ENCODE measurements around the gene LAMA1.

Gene LAMA1

DNA sequence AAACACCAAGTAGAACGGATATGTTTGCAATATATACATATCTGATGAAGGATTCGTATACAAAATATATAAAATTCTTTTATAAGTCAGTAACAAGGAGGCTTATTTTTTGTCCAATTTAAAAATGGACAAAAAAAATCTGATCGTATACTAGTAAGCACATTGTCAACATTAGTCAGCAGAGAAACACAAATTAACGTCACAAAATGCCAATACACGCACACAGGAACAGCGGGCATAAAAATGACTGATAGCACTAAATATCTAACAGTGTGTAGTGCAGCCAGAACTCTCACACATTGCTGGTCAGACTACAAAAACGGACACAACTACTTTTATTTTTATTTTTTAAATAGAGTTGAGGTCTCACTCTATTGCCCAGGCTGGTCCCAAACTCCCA lies 69.5 kb downstream of the LAMA1 start:
- DNase-seq, result no peak

GRCh38 chr18:7047336-7047735 lies 70.3 kb downstream of the LAMA1 start:
- DNase-seq, result no peak

DNA sequence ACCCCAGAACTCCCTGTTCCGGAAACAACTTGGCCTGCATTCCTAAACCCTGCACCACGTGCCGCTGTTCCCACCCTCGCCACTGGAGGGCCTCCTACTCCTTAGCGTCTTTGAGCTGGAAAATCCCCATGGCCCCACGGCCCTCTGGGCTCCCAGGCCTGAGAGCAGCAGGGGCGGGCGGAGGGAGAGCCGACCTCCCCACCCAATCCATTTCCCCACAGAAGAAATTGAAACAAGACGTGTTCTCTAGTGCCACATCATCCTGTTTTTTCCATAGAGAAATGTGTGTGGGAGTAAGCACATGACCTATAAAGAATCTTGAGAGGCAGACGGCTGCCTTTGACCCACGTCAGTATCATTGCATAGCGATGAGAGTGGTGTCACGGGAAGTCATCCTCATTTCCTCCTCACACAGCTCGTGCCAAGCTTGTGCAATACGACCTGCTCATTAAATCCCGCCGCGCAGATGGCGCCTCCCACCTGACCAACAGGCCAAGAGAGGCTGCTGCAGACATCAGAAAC lies 79.2 kb downstream of the LAMA1 start:
- no peak for DNase-seq

DNA sequence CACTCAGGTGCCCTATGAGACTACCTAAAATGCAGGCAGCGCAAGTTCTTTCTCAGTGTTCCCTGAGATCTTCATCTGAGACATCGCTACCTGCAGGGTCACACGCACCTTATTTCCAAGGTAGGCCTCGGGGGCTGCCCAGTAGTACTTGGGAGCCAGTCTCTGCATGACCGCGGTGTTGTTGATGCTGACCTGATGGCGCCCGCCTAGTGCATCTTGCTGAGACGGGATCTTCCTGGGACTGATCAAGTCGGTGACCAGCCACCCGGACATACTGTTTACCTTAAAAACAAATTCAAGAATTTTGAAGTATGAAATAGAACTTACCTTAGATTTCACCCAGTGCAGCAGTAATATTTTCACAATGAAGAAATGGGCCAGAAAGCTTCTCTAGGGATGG lies 80.1 kb downstream of the LAMA1 start:
- no peak for DNase-seq

DNA sequence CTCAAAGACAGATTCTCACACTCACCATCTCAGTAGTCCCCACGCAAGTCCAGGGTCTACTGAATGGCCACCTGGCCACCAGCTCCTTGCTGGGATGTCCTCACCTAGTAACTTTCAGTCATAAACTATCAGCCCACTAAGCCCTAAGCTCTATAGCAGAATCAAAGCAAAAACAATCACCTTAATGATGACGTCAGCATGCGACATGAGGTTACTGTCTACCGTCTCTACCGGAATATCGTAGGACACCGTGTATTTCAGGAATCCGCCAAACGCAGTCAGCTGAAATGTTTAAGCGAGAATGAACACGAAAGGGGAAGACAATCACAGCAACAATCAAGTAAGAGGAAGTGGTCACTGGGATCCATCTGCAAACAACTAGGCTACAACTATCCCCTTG lies 81.8 kb downstream of the LAMA1 start:
- DNase-seq, result no peak

GRCh38 chr18:7034924-7035323 lies 82.7 kb downstream of the LAMA1 start:
- DNase-seq, result no peak

DNA sequence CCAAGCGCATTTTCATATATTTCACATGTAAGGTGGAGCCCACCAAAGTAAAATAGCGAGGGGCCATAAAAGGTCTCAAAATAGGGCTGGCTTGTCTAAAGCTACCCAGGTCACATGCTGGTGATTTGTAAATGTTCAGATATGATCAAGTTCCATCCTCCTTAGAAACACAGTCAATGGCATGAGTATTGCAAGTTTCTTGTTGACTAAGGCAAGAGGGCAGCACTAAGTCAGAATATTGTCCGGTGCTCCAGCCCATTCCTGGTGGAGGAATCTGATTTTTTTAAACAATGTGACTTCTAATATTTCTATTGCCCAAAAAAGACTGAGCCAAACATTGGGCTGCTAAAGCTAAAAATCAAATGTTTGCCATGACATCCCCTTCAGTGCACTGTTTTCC lies 85.1 kb downstream of the LAMA1 start:
- DNase-seq, result no peak

GRCh38 chr18:7028625-7029024 lies 89.0 kb downstream of the LAMA1 start:
- no peak for DNase-seq

DNA sequence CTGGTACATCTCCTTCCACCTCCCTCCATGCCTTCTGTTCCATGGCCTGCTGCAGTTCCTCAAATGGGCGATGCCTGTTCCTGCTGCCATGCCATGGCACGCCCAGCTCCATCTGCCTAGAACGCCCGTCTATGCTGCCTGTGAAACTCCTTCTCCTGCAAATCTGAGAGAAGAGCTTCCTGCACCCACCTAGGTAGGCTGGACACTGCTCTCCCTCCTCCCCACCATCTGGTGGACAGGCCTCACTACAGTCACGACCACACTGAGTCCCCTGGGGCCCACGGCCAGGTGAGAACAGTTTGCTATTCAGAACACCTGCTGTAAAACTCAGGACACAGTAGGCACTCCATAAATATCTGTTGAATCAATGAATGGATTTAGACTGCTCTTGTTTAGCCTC lies 92.4 kb downstream of the LAMA1 start:
- no peak for DNase-seq

DNA sequence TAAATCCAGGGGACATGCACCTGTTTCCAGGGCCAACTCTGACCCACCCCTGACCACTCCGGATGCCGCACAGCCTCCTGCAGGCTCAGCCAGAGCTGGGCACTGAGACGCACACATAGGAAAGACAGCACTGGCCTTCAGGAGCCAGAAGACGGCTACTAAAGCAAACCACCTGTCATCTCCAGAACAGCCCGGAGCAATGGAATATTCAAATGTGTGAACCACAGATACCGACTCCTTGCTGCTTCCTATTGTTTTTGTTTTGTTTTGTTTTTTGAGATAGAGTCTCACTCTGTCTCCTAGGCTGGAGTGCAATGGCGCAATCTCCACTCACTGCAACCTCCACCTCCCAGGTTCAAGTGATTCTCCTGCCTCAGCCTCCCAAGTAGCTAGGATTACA lies 94.0 kb downstream of the LAMA1 start:
- DNase-seq, result no peak

- no peak for DNase-seq
These were observed 94.5 kb downstream of the LAMA1 start for GRCh38 chr18:7023063-7023580.

- DNase-seq, result no peak
These were observed 95.4 kb downstream of the LAMA1 start for GRCh38 chr18:7021994-7022840.

DNA sequence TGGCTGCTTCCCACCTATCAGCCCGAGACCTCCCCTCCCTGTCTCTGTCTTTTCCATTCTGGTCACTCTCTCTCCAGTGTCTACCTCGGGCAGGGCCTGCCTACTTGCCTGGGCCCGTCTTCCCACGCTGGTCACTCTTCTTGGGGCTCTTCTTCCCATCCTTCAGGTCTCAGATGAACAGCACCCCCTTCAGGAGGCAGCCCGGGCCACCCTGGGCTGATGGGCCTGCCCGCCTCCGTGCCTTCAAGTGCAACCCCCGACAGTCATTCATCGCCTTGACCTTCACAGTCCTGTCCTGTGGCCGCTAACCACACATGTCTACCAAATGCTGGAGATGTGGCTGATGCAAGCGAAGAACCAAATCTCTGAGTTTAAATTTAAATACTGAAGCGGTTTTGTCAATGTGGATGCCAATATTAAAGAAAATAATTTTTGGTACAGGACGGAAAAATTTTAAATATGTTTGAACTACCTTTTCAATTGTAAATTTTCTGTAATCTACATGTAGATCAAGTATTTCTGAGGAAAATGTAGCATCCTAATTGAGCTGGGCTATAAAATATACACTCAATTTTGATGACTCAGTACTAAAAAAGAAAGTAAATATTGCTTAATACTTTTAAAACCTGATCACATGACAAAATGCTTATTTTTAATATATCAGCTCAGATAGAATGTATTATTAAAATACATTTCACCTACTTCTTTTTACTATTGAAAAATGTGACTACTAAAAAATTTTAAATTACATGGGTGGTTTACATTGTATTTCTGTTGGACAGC lies 96.4 kb downstream of the LAMA1 start:
- no peak for DNase-seq

DNA sequence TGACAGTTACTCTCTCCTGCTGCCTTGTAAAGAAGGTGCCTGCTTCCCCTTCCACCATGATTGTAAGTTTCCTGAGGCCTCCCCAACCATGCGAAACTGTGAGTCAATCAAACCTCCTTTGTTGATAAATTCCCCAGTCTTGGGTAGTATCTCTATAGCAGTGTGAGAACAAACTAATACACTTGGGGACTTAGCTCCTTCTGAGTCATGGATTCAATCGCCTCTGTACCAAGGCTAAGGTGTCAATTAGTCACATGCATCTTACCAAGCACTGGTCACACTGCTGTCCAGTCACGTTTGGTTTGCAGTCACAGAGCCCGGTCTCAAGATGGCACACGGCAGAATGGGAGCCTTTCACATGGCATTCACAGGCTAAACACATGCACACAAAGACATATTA lies 100.6 kb downstream of the LAMA1 start:
- no peak for DNase-seq

DNA sequence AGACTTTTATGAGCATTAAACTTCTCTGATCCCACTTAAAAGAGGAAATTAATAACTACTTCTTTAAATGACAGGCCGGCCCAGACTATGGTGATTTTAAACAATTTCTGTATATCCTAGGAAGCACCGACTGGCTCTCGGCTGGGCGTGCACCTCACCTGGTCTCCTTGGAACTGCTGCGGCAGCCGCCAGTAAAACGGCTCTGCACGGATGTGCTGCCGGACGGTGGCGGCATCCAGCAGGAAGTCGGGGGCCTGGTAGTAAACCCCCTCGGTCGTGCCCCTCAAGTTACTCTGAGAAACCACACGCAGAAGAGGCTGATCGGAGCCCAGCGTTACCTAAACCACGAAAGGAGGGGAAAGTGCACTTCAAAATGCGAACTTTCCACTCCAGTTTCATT lies 106.5 kb downstream of the LAMA1 start:
- no peak for DNase-seq

DNA sequence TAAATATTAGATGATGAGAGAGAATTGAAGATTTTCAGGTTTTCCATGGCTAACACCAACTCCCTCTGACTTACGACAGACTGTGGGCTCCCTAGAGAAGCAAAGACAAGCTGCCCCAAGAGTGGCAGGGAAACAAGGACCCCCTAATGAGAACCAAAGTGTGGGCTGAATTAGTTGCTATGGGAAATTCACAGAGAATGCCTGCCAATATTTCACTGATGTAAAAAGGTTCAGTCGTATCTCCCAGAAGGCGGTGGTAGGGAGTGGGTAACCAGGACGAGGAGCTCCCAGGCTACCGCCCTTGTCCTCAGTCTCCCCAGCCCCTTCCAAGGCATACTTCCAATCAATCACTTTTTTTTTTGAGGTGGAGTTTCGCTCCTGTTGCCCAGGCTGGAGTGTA lies 113.6 kb downstream of the LAMA1 start:
- DNase-seq, result no peak

DNA sequence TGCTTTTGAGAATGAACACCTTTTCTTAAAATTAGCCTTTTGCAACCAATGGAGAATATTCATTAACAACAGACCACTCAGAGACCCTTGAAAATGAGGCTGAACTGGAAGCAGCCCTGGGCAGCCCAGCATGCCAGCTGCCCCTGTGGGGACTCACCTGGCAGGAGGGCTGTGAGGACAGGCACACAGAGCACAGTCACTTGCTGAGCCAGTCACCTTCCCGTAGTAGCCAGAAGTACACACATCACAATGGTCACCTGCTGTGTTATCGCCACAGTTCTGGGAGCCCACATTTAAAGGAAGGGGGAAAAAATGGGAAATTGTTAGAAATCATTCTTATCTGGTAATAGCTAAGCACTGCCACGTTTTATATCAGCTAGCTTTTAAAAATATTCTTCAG lies 115.5 kb downstream of the LAMA1 start:
- DNase-seq, result no peak

DNA sequence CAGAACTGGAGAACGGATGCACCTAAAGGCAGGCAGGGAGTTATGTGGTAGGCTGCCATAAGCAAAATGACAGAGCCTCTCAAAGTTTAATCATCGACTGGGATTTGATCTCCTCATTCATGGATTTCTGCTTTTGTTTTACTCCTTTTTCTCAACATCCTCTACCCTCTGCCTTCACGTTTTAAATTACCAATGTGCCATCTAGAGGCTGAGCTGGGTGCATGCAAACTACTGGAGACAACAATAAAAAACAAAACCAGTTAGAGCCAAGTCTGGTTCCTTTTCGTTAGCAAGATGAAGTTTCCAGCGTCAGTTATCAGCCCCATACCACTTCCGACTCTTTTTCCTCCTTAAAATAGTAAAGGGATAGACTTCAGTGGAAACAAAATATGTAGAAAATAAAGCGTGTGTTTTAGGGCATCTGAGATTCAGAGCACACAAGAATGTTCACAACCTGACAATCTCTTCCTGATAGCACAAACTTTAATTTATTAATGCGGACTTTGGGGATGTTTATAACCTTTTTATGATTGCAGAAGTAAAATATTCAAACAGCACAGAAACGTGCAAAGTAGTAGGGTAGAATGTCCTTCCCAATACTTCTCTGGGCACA lies 117.0 kb downstream of the LAMA1 start:
- DNase-seq, result no peak

DNA sequence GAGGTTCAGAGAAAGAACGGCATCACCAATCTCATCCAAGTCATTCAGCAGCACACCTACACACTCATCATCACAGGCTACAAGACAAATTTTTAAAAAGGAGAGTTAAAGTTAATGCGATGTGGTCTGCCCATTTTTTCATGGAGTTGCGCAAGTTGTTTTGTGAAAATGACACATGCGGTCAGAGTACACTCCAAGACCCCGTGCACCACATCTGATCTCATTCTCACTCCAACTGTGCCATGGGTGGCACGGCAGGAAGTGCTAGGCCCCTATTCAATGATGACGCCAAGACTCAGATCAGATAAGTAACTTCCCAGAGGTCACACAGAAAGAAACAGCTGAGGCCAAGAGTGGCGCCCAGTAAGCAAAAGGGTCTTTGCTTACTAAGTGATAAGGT lies 119.8 kb downstream of the LAMA1 start:
- DNase-seq, result no peak

- DNase-seq, result no peak
These were observed 122.7 kb downstream of the LAMA1 start for GRCh38 chr18:6994771-6995430.

DNA sequence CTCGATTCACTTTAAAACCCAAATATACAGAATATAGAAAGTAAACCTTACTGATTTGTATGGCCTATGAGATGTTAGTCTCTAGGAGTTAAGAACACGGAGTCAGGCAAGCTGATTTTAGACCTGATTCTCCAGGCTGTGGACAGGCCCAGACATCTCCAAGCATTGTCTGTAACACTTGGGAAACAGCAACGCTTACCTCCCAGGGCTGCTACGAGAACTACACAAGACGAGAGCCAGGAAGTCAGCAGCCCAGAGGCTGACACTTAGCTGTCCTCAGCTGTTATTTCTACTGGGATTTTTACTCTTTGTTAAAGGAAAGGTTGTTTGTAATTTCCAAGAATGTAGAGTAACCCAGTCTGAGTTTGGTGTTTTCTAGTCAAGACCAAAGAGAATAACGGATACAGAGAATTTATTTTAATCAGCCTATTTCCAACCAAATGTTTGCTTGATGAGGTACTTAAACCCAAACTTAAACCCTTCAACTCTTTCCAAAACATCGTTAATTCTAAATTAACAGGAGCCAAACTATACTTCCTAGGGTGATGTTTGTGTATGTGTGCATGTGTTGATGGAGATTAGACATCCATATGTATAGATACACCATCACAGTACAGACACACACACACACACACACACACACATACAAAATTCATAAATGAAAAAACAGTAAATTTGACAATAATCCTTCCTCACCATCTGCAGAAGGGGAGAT lies 123.4 kb downstream of the LAMA1 start:
- DNase-seq, result no peak

DNA sequence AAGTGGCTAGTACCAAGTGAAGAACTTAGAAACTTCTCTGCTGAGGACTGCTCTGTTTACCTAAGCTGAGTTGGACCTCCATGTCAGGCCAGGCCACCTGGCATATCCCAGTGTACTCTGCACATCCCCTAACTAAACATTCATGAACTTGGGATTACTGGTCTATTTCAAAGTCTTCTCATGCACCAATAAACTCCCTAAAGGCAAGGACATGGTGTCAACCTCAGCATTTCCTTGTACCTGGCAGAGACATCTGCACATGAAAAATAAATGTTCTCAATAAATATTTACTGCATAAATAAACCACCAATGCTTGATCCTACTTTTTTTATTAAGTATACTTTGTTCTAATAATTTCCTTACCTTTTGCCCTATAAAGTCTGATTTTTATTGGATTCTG lies 124.8 kb downstream of the LAMA1 start:
- DNase-seq, result no peak

All from activated effector memory CD4-positive, alpha-beta T cell treated with anti-CD3 and anti-CD28 coated beads, Interleukin-2, amount 50 U/mL, for 16 hours (primary cell).